ENCODE results near the gene LSM6. TPM values are rescaled to one million over a fixed set of nuclear protein-coding genes. Genes with fewer than 3 reads are reported as not detected.

Gene LSM6
- total RNA-seq, 4 donors from 2014 or later, result 17.6 to 66.0 (median 31.0) TPM

GRCh38 chr4:146170149-146170548 lies 5.4 kb upstream of the LSM6 start:
- no peak for TF ChIP-seq POLR2A (IDR thresholded peaks at IDR 0.05)
- TF ChIP-seq, protein P1, sequence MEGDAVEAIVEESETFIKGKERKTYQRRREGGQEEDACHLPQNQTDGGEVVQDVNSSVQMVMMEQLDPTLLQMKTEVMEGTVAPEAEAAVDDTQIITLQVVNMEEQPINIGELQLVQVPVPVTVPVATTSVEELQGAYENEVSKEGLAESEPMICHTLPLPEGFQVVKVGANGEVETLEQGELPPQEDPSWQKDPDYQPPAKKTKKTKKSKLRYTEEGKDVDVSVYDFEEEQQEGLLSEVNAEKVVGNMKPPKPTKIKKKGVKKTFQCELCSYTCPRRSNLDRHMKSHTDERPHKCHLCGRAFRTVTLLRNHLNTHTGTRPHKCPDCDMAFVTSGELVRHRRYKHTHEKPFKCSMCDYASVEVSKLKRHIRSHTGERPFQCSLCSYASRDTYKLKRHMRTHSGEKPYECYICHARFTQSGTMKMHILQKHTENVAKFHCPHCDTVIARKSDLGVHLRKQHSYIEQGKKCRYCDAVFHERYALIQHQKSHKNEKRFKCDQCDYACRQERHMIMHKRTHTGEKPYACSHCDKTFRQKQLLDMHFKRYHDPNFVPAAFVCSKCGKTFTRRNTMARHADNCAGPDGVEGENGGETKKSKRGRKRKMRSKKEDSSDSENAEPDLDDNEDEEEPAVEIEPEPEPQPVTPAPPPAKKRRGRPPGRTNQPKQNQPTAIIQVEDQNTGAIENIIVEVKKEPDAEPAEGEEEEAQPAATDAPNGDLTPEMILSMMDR (IDR thresholded peaks at IDR 0.05), result no peak
- H3K4me1 ChIP-seq, result no peaks in the 10 kb centered on the region
- no peak overlapping the region for H3K27ac ChIP-seq
- H3K27me3 ChIP-seq, result peaks cover 0 to 3% of the 10 kb centered on the region in 2 donors
- no peak overlapping the region for H3K4me3 ChIP-seq
- no peaks in the 10 kb centered on the region for H3K36me3 ChIP-seq
- H3K9me3 ChIP-seq, result no peaks in the 10 kb centered on the region
- DNase-seq, result no peak

GRCh38 chr4:146176891-146177290 lies 1.4 kb downstream of the LSM6 start:
- TF ChIP-seq POLR2A (IDR thresholded peaks at IDR 0.05), result no peak
- TF ChIP-seq, protein P1 (IDR thresholded peaks at IDR 0.05), result no peak
- Histone ChIP-seq H3K4me1 (peaks cover 0 to 27% (median 6%) of the 10 kb centered on the region in 4 donors), H3K4me3 (peak overlapping the region in 3 of 4 donors; percentile 72 to 94 (median 92)), H3K9me3 (no peaks in the 10 kb centered on the region), H3K27ac (no peak overlapping the region), H3K27me3 (no peaks in the 10 kb centered on the region), H3K36me3 (no peaks in the 10 kb centered on the region)
- DNase-seq, result no peak

- no peak for TF ChIP-seq POLR2A (IDR thresholded peaks at IDR 0.05)
- TF ChIP-seq, protein P1 (IDR thresholded peaks at IDR 0.05), result no peak
- H3K27ac ChIP-seq, result no peak overlapping the region
- no peak overlapping the region for H3K4me3 ChIP-seq
- peaks cover 0 to 27% (median 6%) of the 10 kb centered on the region in 4 donors for H3K4me1 ChIP-seq
- no peaks in the 10 kb centered on the region for H3K27me3 ChIP-seq
- DNase-seq, result no peak
- H3K36me3 ChIP-seq, result peaks cover 0 to 4% (median 0%) of the 10 kb centered on the region in 3 donors
- H3K9me3 ChIP-seq, result no peaks in the 10 kb centered on the region
Measured at GRCh38 chr4:146178126-146178525, 2.6 kb downstream of the LSM6 start.

GRCh38 chr4:146179784-146180370 lies 4.4 kb downstream of the LSM6 start:
- Histone ChIP-seq H3K27ac (no peak overlapping the region), H3K9me3 (no peaks in the 10 kb centered on the region), H3K27me3 (no peaks in the 10 kb centered on the region), H3K4me1 (peaks cover 0 to 27% (median 6%) of the 10 kb centered on the region in 4 donors), H3K4me3 (no peak overlapping the region), H3K36me3 (peaks cover 0 to 18% (median 0%) of the 10 kb centered on the region in 3 donors)
- TF ChIP-seq, protein P1 (IDR thresholded peaks at IDR 0.05), result no peak
- TF ChIP-seq POLR2A (IDR thresholded peaks at IDR 0.05), result no peak
- no peak for DNase-seq

GRCh38 chr4:146182443-146182842 lies 6.9 kb downstream of the LSM6 start:
- H3K4me3 ChIP-seq, result no peak overlapping the region
- TF ChIP-seq, protein P1 (IDR thresholded peaks at IDR 0.05), result no peak
- TF ChIP-seq POLR2A (IDR thresholded peaks at IDR 0.05), result no peak
- H3K27ac ChIP-seq, result no peak overlapping the region
- DNase-seq, result no peak
- peaks cover 0 to 39% (median 0%) of the 10 kb centered on the region in 3 donors for H3K36me3 ChIP-seq
- no peaks in the 10 kb centered on the region for H3K27me3 ChIP-seq
- peaks cover 0 to 16% (median 1%) of the 10 kb centered on the region in 4 donors for H3K4me1 ChIP-seq
- no peaks in the 10 kb centered on the region for H3K9me3 ChIP-seq

All from Peyer's patch (tissue), 4 donors.